ENCODE data around the gene LRIG3. TPM values are rescaled to one million over a fixed set of nuclear protein-coding genes. Genes with fewer than 3 reads are reported as not detected.

Gene LRIG3
- total and polyA plus RNA-seq, 2 of the 4 experiments (the other 2 are of a cell fraction), result 26.4 to 71.2 TPM

- Histone ChIP-seq H3K9me3 (ENCODE audit: control insufficient read depth, insufficient read depth, low read length) (no peaks in the 10 kb centered on the region), H4K20me1 (ENCODE audit: insufficient read depth, low read length) (no peaks in the 10 kb centered on the region), H3K4me2 (ENCODE audit: low read depth, low read length) (no peak overlapping the region), H3K9me1 (ENCODE audit: insufficient read depth, low read length) (no peaks in the 10 kb centered on the region), H2AK9ac (replicated peaks; ENCODE audit: low read depth, low read length, poor library complexity) (no peak overlapping the region), H2BK20ac (ENCODE audit: low read depth, low read length) (no peak overlapping the region), H3K79me1 (ENCODE audit: low read depth in 1 of 2, low read length in 2 of 2) (no peaks in the 10 kb centered on the region), H2AK5ac (ENCODE audit: low read depth, low read length) (no peak overlapping the region), H2BK120ac (ENCODE audit: low read depth, low read length) (no peak overlapping the region), H3K27me3 (ENCODE audit: control insufficient read depth, insufficient read depth, low read length) (no peaks in the 10 kb centered on the region), H3K56ac (ENCODE audit: extremely low read depth, insufficient read depth, low read length) (no peak overlapping the region), H3K4ac (ENCODE audit: low read depth, low read length) (no peak overlapping the region), H3K18ac (ENCODE audit: low read depth, low read length) (no peak overlapping the region), H4K91ac (ENCODE audit: insufficient read depth, low read depth, low read length) (no peak overlapping the region), H3K27ac (ENCODE audit: insufficient read depth, low read length) (no peak overlapping the region), H2BK5ac (ENCODE audit: low read depth, low read length, poor library complexity, severe bottlenecking) (no peak overlapping the region), H2BK15ac (ENCODE audit: low read depth, low read length) (no peak overlapping the region), H3K4me3 (ENCODE audit: insufficient read depth, low read depth, low read length) (no peak overlapping the region), H3K14ac (replicated peaks; ENCODE audit: low read depth, low read length) (no peak overlapping the region), H3K4me1 (ENCODE audit: control insufficient read depth, insufficient read depth, low read length) (peaks cover 12% of the 10 kb centered on the region), H3K9ac (ENCODE audit: low read depth, low read length) (no peak overlapping the region), H3K23ac (ENCODE audit: low read depth, low read length) (no peak overlapping the region), H3K36me3 (ENCODE audit: control insufficient read depth, insufficient read depth, low read length) (no peaks in the 10 kb centered on the region), H4K8ac (ENCODE audit: low read depth in 2 of 2, low read length in 2 of 2) (no peak overlapping the region), H4K5ac (ENCODE audit: low read depth, low read length) (no peak overlapping the region), H2AFZ (replicated peaks; ENCODE audit: low read length, poor library complexity) (no peak overlapping the region)
- ATAC-seq (ENCODE audit: low read depth) (no peak), DNase-seq (no peak)
- intact Hi-C loops (cut with micrococcal nuclease) (no loop called here), dilution Hi-C loops (cut with HindIII; ENCODE audit: low sequenced_read_pairs, unreplicated experiment) (no loop called here), in situ Hi-C loops (cut with MboI; ENCODE audit: low sequenced_read_pairs) (no loop called here)
- TF ChIP-seq RAD21 (IDR thresholded peaks at IDR 0.05; ENCODE audit: low read length) (no peak), MAFK (IDR thresholded peaks at IDR 0.05; ENCODE audit: low read depth, low read length) (no peak), MAZ (IDR thresholded peaks at IDR 0.05; ENCODE audit: borderline replicate concordance, low read depth, low read length) (no peak), NFE2L2 (IDR thresholded peaks at IDR 0.05; ENCODE audit: low read depth, low read length) (no peak), FOS (IDR thresholded peaks at IDR 0.05; ENCODE audit: low read depth, low read length) (no peak), RFX5 (IDR thresholded peaks at IDR 0.05; ENCODE audit: low read depth, low read length) (no peak), MXI1 (IDR thresholded peaks at IDR 0.05; ENCODE audit: borderline replicate concordance, low read depth, low read length) (no peak), CEBPB (IDR thresholded peaks at IDR 0.05; ENCODE audit: low read depth, low read length) (no peak), BHLHE40 (IDR thresholded peaks at IDR 0.05; ENCODE audit: low read depth, low read length) (no peak), CHD1 (IDR thresholded peaks at IDR 0.05; ENCODE audit: low read depth, low read length) (no peak)
- TF ChIP-seq, protein P1, sequence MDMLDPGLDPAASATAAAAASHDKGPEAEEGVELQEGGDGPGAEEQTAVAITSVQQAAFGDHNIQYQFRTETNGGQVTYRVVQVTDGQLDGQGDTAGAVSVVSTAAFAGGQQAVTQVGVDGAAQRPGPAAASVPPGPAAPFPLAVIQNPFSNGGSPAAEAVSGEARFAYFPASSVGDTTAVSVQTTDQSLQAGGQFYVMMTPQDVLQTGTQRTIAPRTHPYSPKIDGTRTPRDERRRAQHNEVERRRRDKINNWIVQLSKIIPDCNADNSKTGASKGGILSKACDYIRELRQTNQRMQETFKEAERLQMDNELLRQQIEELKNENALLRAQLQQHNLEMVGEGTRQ (IDR thresholded peaks at IDR 0.05; ENCODE audit: low read depth, low read length), result no peak
- TF ChIP-seq, protein P2, sequence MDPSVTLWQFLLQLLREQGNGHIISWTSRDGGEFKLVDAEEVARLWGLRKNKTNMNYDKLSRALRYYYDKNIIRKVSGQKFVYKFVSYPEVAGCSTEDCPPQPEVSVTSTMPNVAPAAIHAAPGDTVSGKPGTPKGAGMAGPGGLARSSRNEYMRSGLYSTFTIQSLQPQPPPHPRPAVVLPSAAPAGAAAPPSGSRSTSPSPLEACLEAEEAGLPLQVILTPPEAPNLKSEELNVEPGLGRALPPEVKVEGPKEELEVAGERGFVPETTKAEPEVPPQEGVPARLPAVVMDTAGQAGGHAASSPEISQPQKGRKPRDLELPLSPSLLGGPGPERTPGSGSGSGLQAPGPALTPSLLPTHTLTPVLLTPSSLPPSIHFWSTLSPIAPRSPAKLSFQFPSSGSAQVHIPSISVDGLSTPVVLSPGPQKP (IDR thresholded peaks at IDR 0.05; ENCODE audit: borderline replicate concordance, low read depth, low read length), result no peak
- WGBS, 2 experiments (ENCODE audit: extremely low coverage in 2 of 2, insufficient read length in 1 of 2), result no CpG with 5 or more reads among the region's 1 CpG
- ChIA-PET POLR2A (ENCODE audit: unreplicated experiment) (no interaction called here), CTCF (interaction anchor here (0.6 kb wide), 2 partner anchors 77 to 121 kb away, joined by 3 to 7 read pairs; no protein-coding TSS in a partner anchor)
- BruUV-seq (replicated peaks), result no TSS peak
Observed at GRCh38 chr12:58963844-58964243, 43.5 kb upstream of the LRIG3 start.
